ENCODE data around the gene SLC22A17. TPM values are rescaled to one million over a fixed set of nuclear protein-coding genes. Genes with fewer than 3 reads are reported as not detected.
A peak's percentile ranks its signal among the peaks of the same experiment; 100 is the strongest.

Gene SLC22A17
- total and polyA plus RNA-seq, 10 of the 15 experiments (the other 5 are each of a cell fraction or from before 2014, with no cell fraction given), result not detected

GRCh38 chr14:23323838-23324454, 28.7 kb downstream of the SLC22A17 start:
- H3K4me1 ChIP-seq (ENCODE audit: control insufficient read depth, insufficient read depth, low read length), result peaks cover 13% of the 10 kb centered on the region
- intact Hi-C loops (cut with micrococcal nuclease; ENCODE audit: unreplicated experiment) (loop anchor here (5.0 kb wide), 2 partner anchors 143 to 233 kb away; partner anchors contain the start of genes NGDN and THTPA), in situ Hi-C loops (cut with MboI) (loop anchor here (5.0 to 25.0 kb wide), 2 partner anchors 233 to 788 kb away; partner anchors contain the start of genes DCAF11, NRL and THTPA)
- H3K4me2 ChIP-seq (ENCODE audit: control insufficient read depth, insufficient read depth), result peak overlapping the region; percentile 14; the same call in 1 of the 2 replicates
- ChIA-PET CTCF (interaction anchor here (1.1 to 7.2 kb wide), 6 partner anchors 22 to 236 kb away, joined by 3 to 77 read pairs (median 16); partner anchors contain the start of gene PPP1R3E), RAD21 (ENCODE audit: unreplicated experiment) (interaction anchor here (1.3 to 4.1 kb wide), 2 partner anchors 20 to 28 kb away, joined by 3 to 103 read pairs; partner anchors contain the start of genes BCL2L2 and PPP1R3E), POLR2A (interaction anchor here (0.6 to 6.3 kb wide), 4 partner anchors 17 to 578 kb away, joined by 3 to 98 read pairs (median 30); partner anchors contain the start of genes BCL2L2 and PPP1R3E), SMC1A (ENCODE audit: uncharacterized antibody, unreplicated experiment) (interaction anchor here (1.0 to 3.5 kb wide), 3 partner anchors 11 to 59 kb away, joined by 3 to 13 read pairs (median 3); no protein-coding TSS in a partner anchor)
- no peak overlapping the region; the same call in 1 of the 2 replicates for H3K4me3 ChIP-seq
- ATAC-seq, result no peak
- FAIRE-seq, result no peak
- no peak overlapping the region for H3K9ac ChIP-seq (ENCODE audit: control insufficient read depth, insufficient read depth, low read length)
- H3K27me3 ChIP-seq (replicated peaks in 1 of 2; ENCODE audit: control insufficient read depth in 2 of 2, insufficient read depth in 2 of 2, low read length in 1 of 2), result no peaks in the 10 kb centered on the region
- H3K9me3 ChIP-seq (replicated peaks; ENCODE audit: control insufficient read depth, insufficient read depth, low read length), result no peaks in the 10 kb centered on the region
- no peak overlapping the region for H2AFZ ChIP-seq (ENCODE audit: control insufficient read depth, low read depth, low read length)
- H4K20me1 ChIP-seq (ENCODE audit: control insufficient read depth, insufficient read depth), result no peaks in the 10 kb centered on the region; the same call in 1 of the 2 replicates
- 94% methylated on average over 18 of the region's 18 CpGs for WGBS (ENCODE audit: insufficient coverage, insufficient replicate concordance, low lambda C conversion rate, missing lambda C conversion rate)
- H3K27ac ChIP-seq (ENCODE audit: control insufficient read depth, insufficient read depth), result no peak overlapping the region
- peaks cover 23% of the 10 kb centered on the region for H3K79me2 ChIP-seq (ENCODE audit: control insufficient read depth, insufficient read depth, low read length)
- BruUV-seq (replicated peaks), result no TSS peak
- no peak for DNase-seq (ENCODE audit: low read depth, low spot score)
- peaks cover 10 to 18% of the 10 kb centered on the region in 2 experiments for H3K36me3 ChIP-seq (ENCODE audit: control insufficient read depth in 2 of 2, insufficient read depth in 2 of 2, low read length in 1 of 2)
- TF ChIP-seq NBN (IDR thresholded peaks at IDR 0.05) (no peak), SIN3A (IDR thresholded peaks at IDR 0.05; ENCODE audit: low read depth, low read length) (no peak), MEF2B (IDR thresholded peaks at IDR 0.05; ENCODE audit: partially characterized antibody, poor library complexity, severe bottlenecking) (no peak), EED (IDR thresholded peaks at IDR 0.05; ENCODE audit: low read depth) (no peak), WRNIP1 (IDR thresholded peaks at IDR 0.05; ENCODE audit: borderline replicate concordance, low read depth, low read length) (no peak), NFIC (IDR thresholded peaks at IDR 0.05; ENCODE audit: low read depth, low read length) (no peak), JUND (IDR thresholded peaks at IDR 0.05; ENCODE audit: low read depth, low read length) (no peak), ZBTB4 (CRISPR knock-in tag; IDR thresholded peaks at IDR 0.05) (no peak), HCFC1 (IDR thresholded peaks at IDR 0.05; ENCODE audit: low read length) (no peak), IRF5 (IDR thresholded peaks at IDR 0.05; ENCODE audit: borderline replicate concordance) (no peak), LARP7 (IDR thresholded peaks at IDR 0.05) (no peak), RB1 (IDR thresholded peaks at IDR 0.05; ENCODE audit: borderline replicate concordance) (no peak), SUPT20H (IDR thresholded peaks at IDR 0.05; ENCODE audit: borderline replicate concordance, control insufficient read depth, low read depth, low read length) (no peak), POLR2A (IDR thresholded peaks at IDR 0.05; ENCODE audit: low read depth, low read length) (no peak), IKZF2 (IDR thresholded peaks at IDR 0.05) (no peak), BHLHE40 (IDR thresholded peaks at IDR 0.05; ENCODE audit: borderline replicate concordance in 1 of 2, low read depth in 2 of 2, low read length in 1 of 2) (no peak), NFYA (IDR thresholded peaks at IDR 0.05; ENCODE audit: borderline replicate concordance, low read depth, low read length) (no peak)
- TF ChIP-seq, protein P1, sequence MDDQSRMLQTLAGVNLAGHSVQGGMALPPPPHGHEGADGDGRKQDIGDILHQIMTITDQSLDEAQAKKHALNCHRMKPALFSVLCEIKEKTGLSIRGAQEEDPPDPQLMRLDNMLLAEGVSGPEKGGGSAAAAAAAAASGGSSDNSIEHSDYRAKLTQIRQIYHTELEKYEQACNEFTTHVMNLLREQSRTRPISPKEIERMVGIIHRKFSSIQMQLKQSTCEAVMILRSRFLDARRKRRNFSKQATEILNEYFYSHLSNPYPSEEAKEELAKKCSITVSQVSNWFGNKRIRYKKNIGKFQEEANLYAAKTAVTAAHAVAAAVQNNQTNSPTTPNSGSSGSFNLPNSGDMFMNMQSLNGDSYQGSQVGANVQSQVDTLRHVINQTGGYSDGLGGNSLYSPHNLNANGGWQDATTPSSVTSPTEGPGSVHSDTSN (IDR thresholded peaks at IDR 0.05; ENCODE audit: insufficient replicate concordance, low read depth, low read length), result no peak
